NCI-H2196 (cell line): Measurements from ENCODE around the gene LCN2.

Experiments used
- DNase-seq: peaks from one replicate; lab custom pipeline; 2025; ENCODE audit not compliant: unreplicated experiment; lab: John Stamatoyannopoulos, UW

Gene LCN2

DNA sequence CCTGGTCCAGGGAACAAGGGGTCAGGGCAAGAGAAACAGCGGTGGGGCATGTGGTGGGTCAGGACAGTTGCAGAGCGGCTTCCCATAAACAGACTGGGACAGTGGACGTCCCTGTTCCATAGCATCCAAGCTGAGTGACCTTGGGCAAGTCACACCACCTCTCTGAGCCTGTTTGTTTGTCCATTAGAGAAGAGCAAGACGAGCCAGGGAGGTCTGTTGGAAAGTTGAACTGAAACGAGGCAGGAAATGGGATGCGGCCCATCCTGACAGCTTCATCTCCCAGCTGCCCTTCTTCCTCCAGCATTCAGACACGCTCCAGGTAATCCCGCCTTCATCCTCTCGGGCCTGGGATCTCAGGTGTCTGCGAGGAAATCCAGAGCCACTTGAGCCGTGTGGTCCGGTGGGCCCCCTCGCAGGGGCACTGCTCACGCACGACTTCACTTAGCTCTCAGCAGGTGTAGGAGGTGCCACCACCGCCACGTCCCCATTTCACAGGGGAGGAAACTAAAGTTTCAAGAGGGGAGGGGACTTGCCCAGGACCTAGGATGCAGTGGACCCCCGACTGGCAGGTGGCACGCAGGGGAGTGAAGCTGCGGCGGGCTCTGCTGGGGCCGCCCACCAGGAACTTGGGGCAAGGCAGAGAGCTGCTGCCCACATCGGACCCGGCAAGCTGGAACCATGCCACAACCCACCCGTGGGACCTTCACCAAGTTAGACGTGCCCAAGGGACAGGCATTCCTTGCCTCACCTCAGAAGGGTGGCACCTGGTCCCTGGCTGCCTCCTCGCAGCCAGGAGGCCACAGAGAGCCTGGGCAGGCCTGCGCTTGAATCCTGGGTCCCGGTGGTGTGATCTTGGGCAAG lies 34.7 kb upstream of the LCN2 start:
- no peak for DNase-seq

DNA sequence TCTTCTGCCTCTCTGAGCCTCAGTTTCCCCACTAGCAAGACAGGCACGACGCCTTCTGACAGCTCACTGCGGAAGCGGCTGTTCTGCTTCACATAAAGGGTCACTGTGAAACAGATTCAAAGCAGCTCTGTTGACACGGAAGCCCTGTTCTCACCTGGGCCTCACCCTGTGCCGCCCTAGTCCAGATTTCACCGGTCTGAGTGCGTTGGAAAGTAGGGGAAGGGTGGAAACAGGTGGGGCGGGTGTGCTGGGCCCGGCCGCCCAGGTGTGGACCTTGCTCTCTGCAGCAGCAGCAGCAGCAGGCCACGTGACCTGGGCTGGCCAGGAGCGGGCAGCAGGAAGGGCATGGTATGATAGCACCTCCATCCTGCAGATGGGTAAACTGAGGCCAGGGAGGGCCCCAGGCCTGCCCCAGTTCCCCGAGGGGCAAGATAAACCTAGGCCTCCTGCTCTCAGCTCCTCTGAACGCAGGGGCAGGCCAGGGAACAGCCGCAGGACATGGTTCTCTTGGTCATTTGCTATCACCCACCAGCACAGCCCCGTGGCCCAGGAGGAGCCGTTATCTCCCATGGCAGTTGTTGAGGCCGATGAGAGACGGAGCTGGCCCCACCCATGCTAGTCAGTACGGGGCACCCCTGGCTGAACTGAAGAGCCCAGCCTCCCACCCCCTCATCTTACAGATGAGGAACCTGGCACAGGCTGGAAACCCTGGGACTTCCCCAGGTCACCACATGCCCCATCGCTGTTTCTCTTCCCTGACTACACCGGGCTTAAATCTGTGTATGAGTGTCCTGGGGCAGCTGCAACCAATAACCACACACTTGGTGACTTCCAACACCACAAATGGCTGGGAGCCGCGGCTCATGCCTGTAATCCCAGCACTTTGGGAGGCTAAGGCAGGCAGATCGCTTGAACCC lies 33.8 kb upstream of the LCN2 start:
- DNase-seq: no peak

DNA sequence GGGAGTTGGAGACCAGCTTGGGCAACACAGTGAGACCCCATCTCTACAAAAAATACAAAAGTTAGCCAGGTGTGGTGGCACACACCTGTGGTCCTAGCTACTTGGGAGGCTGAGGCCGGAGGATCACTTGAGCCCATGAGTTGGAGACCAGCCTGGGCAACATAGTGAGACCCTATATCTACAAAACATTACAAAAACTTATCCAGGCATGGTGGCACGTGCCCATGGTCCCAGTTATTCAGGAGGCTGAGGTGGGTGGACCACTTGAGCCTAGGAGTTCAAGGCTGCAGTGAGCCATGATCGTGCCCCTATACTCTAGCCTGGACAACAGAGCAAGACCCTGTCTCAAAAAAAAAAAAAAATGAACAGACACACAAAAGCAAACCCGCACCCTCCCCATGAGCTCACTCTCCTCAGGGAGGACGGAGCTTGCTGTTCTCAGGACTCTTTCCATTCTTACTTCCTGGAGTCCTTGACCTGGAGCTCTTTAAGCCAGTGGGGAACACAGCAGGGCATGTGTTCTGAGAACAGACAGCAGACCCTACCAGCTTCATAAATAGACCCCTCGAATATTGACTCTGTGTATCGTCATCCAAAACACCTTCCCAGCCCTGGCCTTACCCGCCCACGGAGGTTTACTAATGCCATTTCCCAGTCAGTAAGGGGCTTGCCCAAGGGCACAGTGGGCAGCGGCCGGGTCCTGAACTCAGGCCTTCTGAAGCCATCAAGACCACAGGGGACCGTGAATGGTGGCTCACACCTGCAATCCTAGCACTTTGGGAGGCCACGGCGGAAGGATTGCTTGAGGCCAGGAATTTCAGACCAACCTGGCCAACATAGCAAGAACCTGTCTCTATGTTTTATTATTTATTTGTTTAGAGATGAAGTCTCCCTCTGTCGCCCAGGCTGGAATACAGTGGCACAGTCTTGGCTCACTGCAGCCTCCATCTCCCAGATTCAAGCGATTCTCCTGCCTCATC lies 32.9 kb upstream of the LCN2 start:
- DNase-seq: no peak

DNA sequence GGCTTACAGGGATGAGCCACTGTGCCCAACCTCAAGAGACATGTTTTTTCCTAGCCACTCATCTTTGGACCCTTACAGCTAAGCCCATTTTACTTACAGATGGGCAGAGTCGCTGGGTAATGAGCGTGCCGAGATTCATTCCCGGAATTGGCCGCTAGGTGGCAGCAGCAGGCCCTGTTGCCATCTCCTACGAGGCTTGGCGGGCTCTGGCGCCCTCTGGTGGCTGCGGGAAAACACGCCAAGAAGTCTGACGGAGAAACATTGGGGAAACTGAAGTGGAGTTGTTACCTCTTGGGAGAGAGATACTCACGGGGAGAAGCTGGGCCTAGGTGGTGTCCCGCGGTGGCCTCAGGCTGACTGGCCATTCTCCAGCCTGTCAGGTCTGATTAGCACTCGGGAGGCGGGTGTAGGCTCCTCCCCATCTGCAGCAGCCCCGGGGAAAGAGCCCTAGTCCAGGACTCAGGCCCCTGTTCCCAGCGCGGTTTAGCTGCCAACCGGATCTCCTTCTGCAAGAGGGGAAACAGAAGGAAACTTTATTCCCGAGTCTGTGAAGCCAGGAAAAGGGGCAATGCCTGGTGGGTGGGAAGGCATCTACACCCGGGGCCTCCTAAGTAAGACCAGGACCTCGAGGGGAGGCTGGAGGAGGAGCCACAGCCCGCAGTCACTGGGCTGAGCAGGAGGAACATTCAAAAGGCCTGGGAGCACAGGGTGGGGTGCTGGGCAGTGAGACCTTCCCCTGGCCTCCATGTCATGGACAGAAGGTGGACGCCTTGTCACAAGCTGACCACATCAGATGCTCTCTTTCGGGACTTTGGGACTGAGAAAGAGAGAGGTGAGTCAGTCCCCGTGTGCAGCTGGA lies 31.4 kb upstream of the LCN2 start:
- peak; percentile 96 for DNase-seq

DNA sequence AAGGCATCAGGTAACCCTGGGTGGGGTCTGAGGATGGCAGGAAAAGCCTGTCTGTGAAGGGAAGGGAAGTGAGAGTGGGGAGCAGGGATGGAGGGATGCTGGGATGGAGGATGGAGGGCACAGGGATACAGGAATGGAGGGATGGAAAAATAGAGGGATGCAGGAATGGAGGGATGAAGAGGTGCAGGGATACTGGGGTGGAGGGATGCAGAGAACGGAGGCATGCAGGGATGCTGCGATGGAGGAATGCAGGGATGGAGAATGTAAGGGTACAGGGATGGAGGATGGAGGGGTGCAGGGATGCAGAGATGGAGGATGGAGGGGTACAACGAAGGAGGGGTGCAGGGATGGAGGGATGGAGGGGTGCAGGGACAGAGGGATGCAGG lies 30.8 kb upstream of the LCN2 start:
- DNase-seq: no peak

DNA sequence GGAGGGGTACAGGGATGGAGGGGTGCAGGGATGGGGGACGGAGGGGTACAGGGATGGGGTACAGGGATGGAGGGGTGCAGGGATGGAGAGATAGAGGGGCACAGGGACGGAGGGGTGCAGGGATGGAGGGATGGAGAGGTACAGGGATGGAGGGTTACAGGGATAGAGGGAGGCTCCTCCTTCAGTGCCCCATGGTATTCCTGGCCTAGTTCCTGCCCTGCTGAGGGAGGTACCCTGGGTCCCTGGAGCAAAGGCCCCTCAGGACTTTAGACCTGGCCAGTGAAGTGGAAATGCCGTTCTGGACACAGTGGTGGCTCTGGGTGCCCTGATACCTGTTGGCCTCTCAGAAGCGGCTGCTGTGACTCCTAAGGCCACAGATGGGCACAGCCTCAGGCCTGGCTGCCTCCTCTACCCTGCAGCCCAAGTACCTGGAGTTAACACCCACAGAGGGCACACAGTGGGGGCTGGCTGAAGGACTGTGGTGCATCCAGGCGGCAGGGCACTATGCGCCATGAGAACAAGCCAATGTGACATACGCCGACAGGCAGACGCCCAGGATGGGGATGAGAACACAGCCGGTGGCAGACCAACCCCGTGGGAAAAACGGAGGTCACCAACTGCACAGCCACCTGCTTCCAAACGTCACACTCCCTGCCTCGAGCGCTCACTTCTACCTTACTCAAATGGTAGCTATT lies 30.1 kb upstream of the LCN2 start:
- no peak for DNase-seq

DNA sequence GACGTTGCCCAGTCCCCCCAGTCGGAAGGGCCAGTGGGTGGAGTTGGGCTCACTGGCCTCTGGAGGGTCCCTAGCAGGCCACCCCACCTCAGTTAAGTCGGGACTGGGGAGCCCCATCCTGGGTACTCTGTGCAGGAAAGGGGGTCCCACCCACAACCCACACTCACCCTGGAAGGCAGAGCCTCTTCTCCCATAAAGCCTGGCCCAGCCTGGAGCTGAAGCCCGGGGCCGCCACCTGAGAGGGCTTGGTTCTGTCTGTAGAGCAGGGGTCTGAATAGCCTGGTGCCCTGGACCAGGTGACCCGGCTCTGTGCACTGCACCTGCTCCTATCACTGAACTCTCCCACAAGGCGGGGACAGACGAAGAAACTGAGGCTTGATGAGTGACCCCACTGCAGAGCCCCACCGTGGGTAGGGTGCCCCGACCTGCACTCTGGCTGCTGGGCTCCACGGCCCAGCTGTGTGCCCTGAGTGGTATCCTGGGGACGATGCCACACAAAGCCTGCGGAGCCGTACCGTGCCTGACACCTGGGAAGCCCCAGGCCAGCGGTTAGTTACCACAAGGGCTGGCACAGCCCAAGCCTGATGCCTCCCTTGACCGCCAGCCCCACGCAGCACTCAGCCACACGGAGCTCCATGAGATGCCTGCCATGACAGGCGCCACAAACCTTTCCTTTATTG lies 29.1 kb upstream of the LCN2 start:
- no peak for DNase-seq

DNA sequence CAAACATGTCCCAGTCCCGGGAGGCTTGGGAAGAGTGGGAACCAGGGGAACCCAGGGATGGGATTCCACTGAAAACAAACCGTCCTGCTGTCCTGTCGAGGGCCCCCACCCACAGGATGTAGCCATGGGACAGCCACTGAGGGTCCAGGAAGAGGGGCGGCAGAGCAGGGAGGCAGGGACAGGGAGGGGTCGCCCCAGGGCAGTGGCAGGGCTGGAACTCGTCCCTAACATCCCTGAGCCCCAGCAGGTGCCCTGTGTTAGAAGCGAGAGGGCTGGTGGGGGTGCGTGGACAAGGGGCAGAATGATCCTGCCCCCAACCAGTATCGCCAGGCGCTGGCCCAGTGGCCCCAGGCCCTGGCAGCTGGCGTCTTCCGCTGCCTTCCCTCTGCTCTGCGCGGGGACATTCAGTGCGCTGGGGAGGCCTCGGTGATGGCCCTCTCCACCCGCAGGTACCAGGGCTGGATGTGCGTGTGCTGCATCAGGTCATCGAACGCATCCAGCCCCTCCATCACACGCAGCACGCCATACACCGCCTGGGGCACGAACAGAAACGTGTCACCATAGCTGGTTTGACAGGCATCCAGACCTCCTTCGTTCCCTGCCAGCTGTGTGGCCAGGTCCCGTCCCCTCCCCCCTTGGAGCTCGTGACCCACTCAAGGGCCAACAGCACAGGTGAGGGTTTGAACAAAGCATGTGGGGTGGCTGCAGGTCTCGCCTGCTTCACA lies 28.4 kb upstream of the LCN2 start:
- no peak for DNase-seq

DNA sequence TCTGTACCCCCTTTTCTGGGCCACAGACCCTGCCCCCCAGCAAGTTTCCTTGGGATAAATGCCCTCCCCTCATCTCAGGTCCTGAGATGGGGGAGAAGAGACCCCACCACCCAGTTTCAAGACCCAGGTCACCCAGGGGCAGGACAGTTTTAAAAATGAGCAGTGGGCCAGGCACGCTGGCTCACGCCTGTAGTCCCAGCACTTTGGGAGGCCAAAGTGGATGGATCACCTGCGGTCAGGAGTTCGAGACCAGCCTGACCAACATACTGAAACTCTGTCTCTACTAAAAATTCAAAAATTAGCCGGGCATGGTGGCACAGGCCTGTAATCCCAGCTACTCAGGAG lies 27.8 kb upstream of the LCN2 start:
- DNase-seq: no peak

DNA sequence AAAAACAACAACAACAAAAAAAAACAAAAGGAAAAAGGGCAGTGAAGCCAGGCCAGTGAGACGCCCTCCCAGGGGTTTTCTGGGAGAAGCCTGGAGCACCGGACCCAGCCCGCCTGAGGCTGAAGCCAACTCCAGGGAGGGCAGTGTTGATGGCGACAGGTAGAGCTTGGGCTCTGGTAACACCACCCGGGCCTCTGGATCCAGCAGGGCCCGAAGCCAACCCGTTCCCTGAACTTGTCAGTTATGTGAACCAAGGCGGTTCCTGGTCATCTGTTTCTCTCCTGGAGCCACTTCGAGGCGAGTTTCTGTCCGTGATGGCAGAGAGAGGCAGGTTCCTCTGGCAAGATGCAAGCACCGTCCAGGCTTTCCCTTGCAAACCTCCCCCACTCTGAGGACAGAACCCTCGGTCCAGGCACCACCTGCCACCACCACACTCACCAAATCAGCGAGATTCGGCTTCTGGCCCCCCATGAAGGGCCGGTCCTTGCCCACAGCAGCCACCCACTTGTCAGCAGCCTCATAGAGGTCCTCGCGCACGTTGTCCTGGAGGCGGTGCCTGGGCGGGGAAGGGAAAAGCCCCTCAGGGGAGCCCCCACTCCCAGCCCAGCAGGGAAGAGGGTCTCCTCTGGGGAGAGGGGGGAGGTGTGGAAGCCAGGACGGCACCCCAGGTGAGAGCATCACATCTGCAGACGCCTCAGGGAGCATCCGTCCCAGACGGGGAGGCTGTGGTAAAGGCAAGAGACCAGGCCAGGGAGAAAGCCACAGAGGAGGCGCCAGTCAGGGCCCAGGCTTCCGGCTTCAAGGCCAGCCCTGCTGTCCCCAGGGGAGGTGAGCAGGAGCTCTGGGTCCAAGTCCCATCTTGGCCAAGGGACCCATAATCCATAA lies 27.1 kb upstream of the LCN2 start:
- DNase-seq: no peak

DNA sequence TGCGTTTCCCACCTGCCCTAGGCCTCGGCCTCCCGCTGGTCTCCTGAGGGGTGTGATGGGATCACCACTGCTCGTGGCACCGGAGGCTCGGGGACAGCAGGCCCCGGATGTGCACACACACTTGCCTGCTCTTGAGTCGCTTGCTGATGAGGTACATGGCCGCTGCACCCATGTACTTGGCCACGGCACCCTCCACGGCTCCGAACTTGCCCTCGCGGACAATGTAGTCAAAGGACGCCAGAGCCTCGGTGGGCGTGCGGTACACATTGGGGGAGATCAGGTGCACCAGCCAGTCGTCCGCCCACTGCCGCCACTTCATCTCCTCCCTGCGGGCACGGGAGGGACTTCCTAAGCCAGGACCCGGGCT lies 26.5 kb upstream of the LCN2 start:
- no peak for DNase-seq

DNA sequence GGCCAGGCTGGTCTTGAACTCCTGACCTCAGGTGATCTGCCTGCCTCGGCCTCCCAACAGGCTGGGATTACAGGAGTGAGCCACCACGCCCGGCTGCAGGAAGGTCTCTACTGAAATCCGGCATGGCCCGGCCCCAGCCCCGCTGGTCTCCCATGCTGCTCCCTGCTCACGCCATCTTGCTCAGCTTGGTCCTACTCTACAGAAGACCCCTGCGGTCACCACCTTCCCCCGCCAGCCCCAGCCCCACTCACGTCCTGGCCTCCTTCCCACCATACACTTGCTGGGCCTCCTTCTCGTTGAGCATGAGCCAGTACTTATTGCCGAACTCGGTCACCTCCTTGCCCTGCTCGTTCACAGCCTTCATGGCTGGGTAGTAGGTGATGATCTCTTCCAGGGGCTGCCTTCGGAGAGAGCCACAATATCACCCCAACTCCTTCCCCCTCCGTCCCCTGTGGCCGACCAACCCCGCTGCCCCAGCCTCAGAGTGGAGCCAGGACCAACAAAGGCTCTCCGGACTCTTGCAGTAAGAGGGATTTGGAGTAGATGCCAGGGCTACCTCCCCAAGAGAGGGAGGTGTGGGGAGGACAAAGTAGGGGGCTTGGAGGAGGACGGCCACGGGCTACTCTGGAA lies 25.7 kb upstream of the LCN2 start:
- no peak for DNase-seq

DNA sequence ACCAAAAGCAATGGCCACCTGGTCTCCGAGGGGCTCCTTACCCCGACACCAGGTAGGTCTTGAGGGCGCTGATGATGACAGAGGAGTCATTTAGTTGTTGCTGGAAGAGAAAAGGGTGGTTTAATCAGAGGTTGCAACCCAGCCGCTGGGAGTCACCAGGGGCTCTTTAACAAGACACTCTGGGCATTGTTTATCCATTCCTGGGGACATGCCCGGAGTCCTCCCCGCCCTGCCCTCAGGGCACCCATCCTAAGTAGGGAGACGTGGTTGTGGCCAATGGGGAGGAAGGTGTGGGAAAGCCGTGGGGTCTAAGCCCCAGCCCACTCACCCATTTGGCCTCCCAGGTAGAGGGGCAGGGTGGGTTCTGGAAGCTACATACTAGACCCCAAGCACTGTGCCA lies 24.8 kb upstream of the LCN2 start:
- no peak for DNase-seq

DNA sequence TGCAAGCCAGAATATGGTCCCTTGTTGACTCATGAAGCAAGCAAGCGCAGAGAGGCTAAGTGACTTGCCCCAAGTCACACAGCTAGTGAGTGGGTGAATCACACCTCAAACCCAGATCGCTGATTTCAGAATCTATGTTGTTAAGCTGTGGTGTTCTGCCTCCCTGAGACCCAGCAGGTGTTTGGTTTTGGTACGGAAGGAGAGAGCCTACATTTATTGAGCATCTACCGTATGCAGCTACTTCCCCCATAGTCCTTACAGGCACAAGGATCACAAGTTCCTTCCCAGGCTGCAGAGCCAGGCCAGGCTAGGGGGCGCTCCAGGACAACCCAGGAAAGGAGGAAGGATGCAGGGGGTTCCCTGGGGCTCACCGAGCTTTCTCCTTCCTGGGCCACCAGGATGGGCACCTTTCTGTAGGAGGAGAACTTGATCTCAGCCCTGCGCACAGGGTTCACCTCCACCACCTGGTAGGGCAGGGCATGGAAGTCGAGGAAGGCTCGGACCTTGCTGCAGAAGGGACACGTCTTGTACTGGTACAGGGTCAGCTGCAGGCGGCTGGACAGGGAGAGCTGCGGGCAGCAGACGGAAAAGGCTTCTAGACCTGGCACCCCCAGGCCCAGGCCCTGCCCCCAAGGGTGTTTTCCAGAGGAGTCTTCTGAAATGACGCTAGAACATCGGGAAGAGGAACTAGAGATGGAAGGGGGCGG lies 24.2 kb upstream of the LCN2 start:
- DNase-seq: peak; percentile 56

DNA sequence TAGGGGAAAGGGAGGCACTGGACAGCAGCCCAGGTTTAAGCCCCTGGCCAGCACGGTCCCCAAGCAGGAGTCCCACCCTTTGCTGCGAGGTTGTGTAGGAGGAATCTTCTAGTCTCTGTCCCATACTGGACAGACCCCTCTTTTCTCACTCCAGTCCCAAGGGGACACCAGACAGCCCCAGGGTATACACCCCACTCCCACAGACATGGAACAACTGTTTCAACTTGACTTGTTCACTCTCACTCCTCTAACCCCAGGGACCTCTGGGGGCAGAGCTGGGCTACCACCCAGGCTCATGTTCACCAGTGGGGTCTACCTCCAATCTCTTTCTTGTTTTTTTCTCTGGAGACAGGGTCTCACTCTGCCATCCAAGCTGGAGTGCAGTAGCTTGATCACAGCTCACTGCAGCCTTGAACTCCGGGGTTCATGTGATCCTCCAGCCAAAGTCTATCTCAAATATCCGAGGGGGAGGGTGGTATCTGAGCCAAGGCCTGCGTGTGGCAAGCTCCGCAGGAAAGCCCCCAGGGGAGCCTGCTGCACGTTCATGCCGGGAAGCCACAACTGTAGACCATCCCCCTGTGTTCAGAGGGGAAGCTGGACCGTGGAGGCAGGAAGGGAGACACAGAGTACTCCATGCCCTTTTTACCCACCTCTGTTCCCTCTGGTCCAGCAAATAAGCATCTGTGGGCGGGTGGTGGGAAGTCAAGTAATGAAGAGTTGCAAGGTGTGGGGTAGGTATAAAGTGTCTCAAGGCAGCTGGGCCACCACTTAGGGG lies 23.5 kb upstream of the LCN2 start:
- no peak for DNase-seq

DNA sequence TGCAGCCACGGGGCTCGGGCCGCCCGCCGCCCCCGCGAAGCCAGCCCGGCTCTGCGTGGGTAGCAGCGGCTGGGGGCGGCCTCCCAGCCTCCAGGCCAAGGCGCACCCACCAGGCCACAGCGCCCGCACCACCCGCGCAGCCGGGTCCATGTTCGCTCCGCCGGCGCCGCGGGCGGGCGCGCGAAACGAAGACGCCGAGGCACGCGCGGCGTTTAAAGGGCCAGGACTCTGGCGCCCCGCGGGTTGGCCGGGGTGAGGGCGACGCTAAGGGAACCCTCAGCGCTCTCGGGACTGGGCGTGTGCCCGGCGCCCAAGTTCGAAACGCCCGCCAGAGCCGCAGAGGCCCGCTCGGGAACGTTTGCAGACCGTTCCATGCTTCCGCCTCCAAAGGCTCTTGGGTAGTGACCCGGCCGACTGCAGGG lies 21.7 kb upstream of the LCN2 start, which contains the start of gene PTGES2:
TSS of gene PTGES2 (minus strand) at position 162 of the 422 bp plus-strand sequence. CDS start at position 150, 12 bp downstream.
- DNase-seq: peak; percentile 87
